Muscle layer of colon (tissue), 2 donors: ENCODE results near the gene GRIK1.

ENCODE experiments used
- H3K27ac ChIP-seq: one replicate; pipeline ENCODE4 v1.7.0; 2013; ENCODE audit warnings: low read depth, mild to moderate bottlenecking, low read length, moderate library complexity
- H3K27me3 ChIP-seq, 2 donors: one replicate each; pipeline ENCODE4 v1.7.0; 2013; ENCODE audit warnings: low read length in 2 of 2, mild to moderate bottlenecking in 2 of 2; ENCODE audit not compliant: insufficient read depth in 2 of 2, control insufficient read depth in 1 of 2
- H3K36me3 ChIP-seq: one replicate; pipeline ENCODE4 v1.7.0; 2013; ENCODE audit warnings: mild to moderate bottlenecking, low read length; ENCODE audit not compliant: insufficient read depth
- H3K4me1 ChIP-seq: one replicate; pipeline ENCODE4 v1.7.0; 2013; ENCODE audit warnings: mild to moderate bottlenecking, low read length; ENCODE audit not compliant: insufficient read depth
- H3K4me3 ChIP-seq, 2 donors: one replicate each; pipeline ENCODE4 v1.7.0; 2013; ENCODE audit warnings: low read length in 2 of 2, low read depth in 1 of 2, mild to moderate bottlenecking in 1 of 2, moderate library complexity in 1 of 2
- H3K9ac ChIP-seq: one replicate; pipeline ENCODE4 v1.7.0; 2013; ENCODE audit warnings: low read length
- H3K9me3 ChIP-seq: one replicate; pipeline ENCODE4 v1.7.0; 2013; ENCODE audit warnings: mild to moderate bottlenecking, low read length
- donor health status: abdominal sarcoma.
- donor health status: Adenocarcinoma of cecum.

The GRIK1 gene

GRCh38 chr21:29870814-29871213 lies 69.0 kb downstream of the GRIK1 start:
- Histone ChIP-seq H3K9ac (no peak overlapping the region), H3K27ac (no peak overlapping the region), H3K36me3 (no peaks in the 10 kb centered on the region), H3K4me3 (no peak overlapping the region), H3K27me3 (no peaks in the 10 kb centered on the region), H3K4me1 (no peaks in the 10 kb centered on the region), H3K9me3 (no peaks in the 10 kb centered on the region)

GRCh38 chr21:29867796-29868195 lies 72.0 kb downstream of the GRIK1 start:
- H3K4me3 ChIP-seq = no peak overlapping the region
- no peak overlapping the region for H3K27ac ChIP-seq
- H3K27me3 ChIP-seq = no peaks in the 10 kb centered on the region
- no peak overlapping the region for H3K9ac ChIP-seq
- no peaks in the 10 kb centered on the region for H3K4me1 ChIP-seq
- H3K36me3 ChIP-seq = no peaks in the 10 kb centered on the region
- H3K9me3 ChIP-seq = no peaks in the 10 kb centered on the region

GRCh38 chr21:29860346-29860745 lies 79.5 kb downstream of the GRIK1 start:
- Histone ChIP-seq H3K27me3 (no peaks in the 10 kb centered on the region), H3K4me1 (no peaks in the 10 kb centered on the region), H3K36me3 (no peaks in the 10 kb centered on the region), H3K9ac (no peak overlapping the region), H3K9me3 (no peaks in the 10 kb centered on the region), H3K4me3 (no peak overlapping the region), H3K27ac (no peak overlapping the region)

GRCh38 chr21:29857150-29857549 lies 82.6 kb downstream of the GRIK1 start:
- Histone ChIP-seq H3K27me3 (no peaks in the 10 kb centered on the region), H3K4me1 (no peaks in the 10 kb centered on the region)

DNA sequence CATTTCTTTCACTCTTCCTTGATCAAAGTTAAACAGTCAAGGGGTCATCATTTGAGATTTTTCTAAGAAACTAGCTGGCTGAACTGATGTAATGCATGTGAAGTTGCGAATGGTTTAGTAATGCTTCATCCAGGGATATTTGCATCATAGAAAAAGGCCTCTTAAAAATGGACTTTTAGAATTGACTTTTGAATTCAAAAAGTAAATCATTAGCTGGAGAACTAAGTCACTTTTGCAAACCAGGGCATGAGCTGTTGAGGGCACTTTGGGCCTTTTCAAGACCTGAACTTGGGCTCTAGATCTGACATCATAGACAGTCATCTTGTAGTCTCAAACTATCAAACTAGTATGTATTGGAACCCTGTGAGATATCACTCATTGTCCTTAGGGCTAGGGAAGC lies 85.0 kb downstream of the GRIK1 start:
- no peaks in the 10 kb centered on the region for H3K9me3 ChIP-seq
- no peak overlapping the region for H3K9ac ChIP-seq
- no peak overlapping the region for H3K4me3 ChIP-seq
- H3K36me3 ChIP-seq = no peaks in the 10 kb centered on the region
- H3K27me3 ChIP-seq = no peaks in the 10 kb centered on the region
- H3K27ac ChIP-seq = no peak overlapping the region
- H3K4me1 ChIP-seq = no peaks in the 10 kb centered on the region

More at GRCh38 chr21:29857150-29857549, 82.6 kb downstream of the GRIK1 start:
- H3K4me3 ChIP-seq = no peak overlapping the region
- no peaks in the 10 kb centered on the region for H3K9me3 ChIP-seq
- no peak overlapping the region for H3K9ac ChIP-seq
- no peaks in the 10 kb centered on the region for H3K36me3 ChIP-seq
- no peak overlapping the region for H3K27ac ChIP-seq

- Histone ChIP-seq H3K27me3 (no peaks in the 10 kb centered on the region), H3K4me3 (no peak overlapping the region), H3K9me3 (no peaks in the 10 kb centered on the region), H3K36me3 (no peaks in the 10 kb centered on the region), H3K9ac (no peak overlapping the region), H3K4me1 (no peaks in the 10 kb centered on the region), H3K27ac (no peak overlapping the region)
These were observed 88.2 kb downstream of the GRIK1 start for GRCh38 chr21:29851611-29852010.

DNA sequence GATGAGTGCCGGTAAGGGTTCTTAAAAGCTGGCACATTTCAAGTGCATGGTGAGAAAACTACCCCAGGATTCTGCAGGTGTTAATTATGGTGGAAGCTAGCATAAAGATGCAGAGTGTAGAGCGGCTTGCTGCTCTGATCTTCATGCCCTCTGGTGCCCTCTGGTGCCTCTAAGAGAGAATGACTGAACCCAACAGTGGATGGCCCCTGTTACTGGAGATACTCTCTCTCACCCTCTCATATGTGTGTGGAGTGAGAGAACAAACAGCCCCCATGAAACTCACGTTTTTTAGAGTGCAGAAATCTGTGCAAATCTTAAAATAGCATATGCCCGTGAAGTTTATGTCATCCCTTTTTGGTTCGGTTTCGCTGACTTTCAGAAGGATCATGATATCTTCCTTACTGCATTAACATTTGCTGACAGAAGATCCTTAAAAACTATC lies 90.0 kb downstream of the GRIK1 start:
- H3K4me3 ChIP-seq = no peak overlapping the region

GRCh38 chr21:29843804-29844203 lies 96.0 kb downstream of the GRIK1 start:
- Histone ChIP-seq H3K9ac (no peak overlapping the region), H3K4me1 (no peaks in the 10 kb centered on the region), H3K9me3 (no peaks in the 10 kb centered on the region), H3K27me3 (no peaks in the 10 kb centered on the region), H3K4me3 (no peak overlapping the region), H3K36me3 (no peaks in the 10 kb centered on the region), H3K27ac (no peak overlapping the region)

More for the DNA sequence above, 90.0 kb downstream of the GRIK1 start:
- no peaks in the 10 kb centered on the region for H3K36me3 ChIP-seq
- no peaks in the 10 kb centered on the region for H3K9me3 ChIP-seq
- H3K27me3 ChIP-seq = no peaks in the 10 kb centered on the region
- no peaks in the 10 kb centered on the region for H3K4me1 ChIP-seq
- no peak overlapping the region for H3K9ac ChIP-seq
- H3K27ac ChIP-seq = no peak overlapping the region

DNA sequence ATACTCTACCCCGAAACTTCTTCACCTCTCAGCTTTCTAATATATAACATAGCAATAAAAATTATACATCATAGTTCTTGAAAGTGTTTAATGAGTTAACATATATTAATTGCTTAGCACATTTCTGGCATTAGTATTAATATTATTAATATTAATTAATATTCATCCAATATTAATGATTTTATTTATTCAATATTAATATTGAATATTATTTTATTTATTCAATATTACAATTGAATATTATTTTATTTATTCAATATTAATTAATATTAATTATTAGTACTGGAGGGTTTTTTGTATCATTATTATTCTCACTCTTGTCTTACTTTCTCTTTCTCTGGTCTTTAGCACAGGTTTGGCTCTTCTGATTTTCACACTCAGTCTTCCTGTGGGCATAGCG lies 105.2 kb downstream of the GRIK1 start:
- Histone ChIP-seq H3K36me3 (no peaks in the 10 kb centered on the region), H3K27ac (no peak overlapping the region), H3K4me1 (no peaks in the 10 kb centered on the region), H3K9ac (no peak overlapping the region), H3K4me3 (no peak overlapping the region), H3K27me3 (no peaks in the 10 kb centered on the region), H3K9me3 (no peaks in the 10 kb centered on the region)

GRCh38 chr21:29832217-29832616 lies 107.6 kb downstream of the GRIK1 start:
- Histone ChIP-seq H3K4me3 (no peak overlapping the region), H3K36me3 (no peaks in the 10 kb centered on the region), H3K9me3 (no peaks in the 10 kb centered on the region), H3K9ac (no peak overlapping the region), H3K27ac (no peak overlapping the region), H3K27me3 (no peaks in the 10 kb centered on the region), H3K4me1 (no peaks in the 10 kb centered on the region)

GRCh38 chr21:29829564-29830275 lies 110.1 kb downstream of the GRIK1 start:
- Histone ChIP-seq H3K9ac (no peak overlapping the region), H3K4me3 (no peak overlapping the region), H3K36me3 (no peaks in the 10 kb centered on the region)

DNA sequence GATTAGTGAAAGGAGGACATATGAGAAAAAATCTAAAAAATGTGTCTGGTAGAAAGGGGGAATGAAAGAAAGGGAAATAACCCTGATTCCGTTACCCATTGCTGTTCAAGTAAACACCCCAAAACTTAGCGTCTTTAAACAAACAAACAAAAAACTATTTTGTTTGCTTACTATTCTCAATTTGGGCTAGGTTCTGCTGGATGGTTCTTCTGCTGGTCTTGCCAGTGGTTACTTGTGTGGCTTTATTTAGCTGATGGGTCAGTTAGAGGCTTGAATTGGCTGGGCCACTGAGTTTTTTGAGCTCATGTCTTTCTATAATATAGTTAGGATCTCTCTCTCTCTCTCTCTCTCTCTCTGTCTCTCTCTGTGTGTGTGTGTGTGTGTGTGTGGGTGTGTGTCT lies 112.1 kb downstream of the GRIK1 start:
- Histone ChIP-seq H3K27me3 (no peaks in the 10 kb centered on the region), H3K4me3 (no peak overlapping the region), H3K4me1 (no peaks in the 10 kb centered on the region), H3K9me3 (no peaks in the 10 kb centered on the region), H3K36me3 (no peaks in the 10 kb centered on the region), H3K9ac (no peak overlapping the region), H3K27ac (no peak overlapping the region)

More at GRCh38 chr21:29829564-29830275, 110.1 kb downstream of the GRIK1 start:
- H3K9me3 ChIP-seq = no peaks in the 10 kb centered on the region
- H3K27ac ChIP-seq = no peak overlapping the region
- H3K27me3 ChIP-seq = no peaks in the 10 kb centered on the region
- H3K4me1 ChIP-seq = no peaks in the 10 kb centered on the region
